Measurements from ENCODE around the gene GPBAR1. TPM values are rescaled to one million over a fixed set of nuclear protein-coding genes. Genes with fewer than 3 reads are reported as not detected.

Gene GPBAR1
- total RNA-seq, 1 donor from 2014 or later: 0.77 TPM

- H3K27me3 Mint-ChIP-seq (ENCODE audit: unreplicated experiment): peaks cover 6% of the 10 kb centered on the region
- H3K9me3 Mint-ChIP-seq (ENCODE audit: unreplicated experiment): no peaks in the 10 kb centered on the region
- H3K4me1 Mint-ChIP-seq (ENCODE audit: unreplicated experiment): peaks cover 2% of the 10 kb centered on the region
Measured at GRCh38 chr2:218300141-218300540, 39.3 kb downstream of the GPBAR1 start.

GRCh38 chr2:218301176-218301819 is 40.5 kb downstream of the GPBAR1 start:
- Mint-ChIP-seq H3K4me3 (ENCODE audit: unreplicated experiment) (no peak overlapping the region), H3K36me3 (ENCODE audit: low read depth, unreplicated experiment) (no peaks in the 10 kb centered on the region), H3K9me3 (ENCODE audit: unreplicated experiment) (no peaks in the 10 kb centered on the region), H3K27me3 (ENCODE audit: unreplicated experiment) (peaks cover 11% of the 10 kb centered on the region), H3K4me1 (ENCODE audit: unreplicated experiment) (no peaks in the 10 kb centered on the region), H3K27ac (ENCODE audit: unreplicated experiment) (no peak overlapping the region)
- DNase-seq (ENCODE audit: low spot score): peak; percentile 91
- TF ChIP-seq CTCF (IDR thresholded peaks at IDR 0.05; ENCODE audit: unreplicated experiment): peak; percentile 99

More at GRCh38 chr2:218300141-218300540, 39.3 kb downstream of the GPBAR1 start:
- TF ChIP-seq CTCF (IDR thresholded peaks at IDR 0.05; ENCODE audit: unreplicated experiment): no peak
- no peaks in the 10 kb centered on the region for H3K36me3 Mint-ChIP-seq (ENCODE audit: low read depth, unreplicated experiment)
- DNase-seq (ENCODE audit: low spot score): no peak
- H3K27ac Mint-ChIP-seq (ENCODE audit: unreplicated experiment): no peak overlapping the region
- no peak overlapping the region for H3K4me3 Mint-ChIP-seq (ENCODE audit: unreplicated experiment)

GRCh38 chr2:218305383-218305782 is 44.6 kb downstream of the GPBAR1 start:
- Mint-ChIP-seq H3K9me3 (ENCODE audit: unreplicated experiment) (no peaks in the 10 kb centered on the region), H3K4me1 (ENCODE audit: unreplicated experiment) (no peaks in the 10 kb centered on the region), H3K27ac (ENCODE audit: unreplicated experiment) (no peak overlapping the region), H3K4me3 (ENCODE audit: unreplicated experiment) (no peak overlapping the region), H3K27me3 (ENCODE audit: unreplicated experiment) (peaks cover 11% of the 10 kb centered on the region), H3K36me3 (ENCODE audit: low read depth, unreplicated experiment) (no peaks in the 10 kb centered on the region)
- no peak for DNase-seq (ENCODE audit: low spot score)
- TF ChIP-seq CTCF (IDR thresholded peaks at IDR 0.05; ENCODE audit: unreplicated experiment): no peak

- no peak overlapping the region for H3K27ac Mint-ChIP-seq (ENCODE audit: unreplicated experiment)
- DNase-seq (ENCODE audit: low spot score): no peak
- TF ChIP-seq CTCF (IDR thresholded peaks at IDR 0.05; ENCODE audit: unreplicated experiment): no peak
- H3K4me3 Mint-ChIP-seq (ENCODE audit: unreplicated experiment): no peak overlapping the region
- H3K36me3 Mint-ChIP-seq (ENCODE audit: low read depth, unreplicated experiment): no peaks in the 10 kb centered on the region
- no peaks in the 10 kb centered on the region for H3K9me3 Mint-ChIP-seq (ENCODE audit: unreplicated experiment)
- peaks cover 11% of the 10 kb centered on the region for H3K27me3 Mint-ChIP-seq (ENCODE audit: unreplicated experiment)
- H3K4me1 Mint-ChIP-seq (ENCODE audit: unreplicated experiment): no peaks in the 10 kb centered on the region
Measured at GRCh38 chr2:218306184-218306920, 45.5 kb downstream of the GPBAR1 start.

Data from endothelial cell (in vitro differentiated cells).